Measurements from ENCODE around the gene ZNF37A.

DNA sequence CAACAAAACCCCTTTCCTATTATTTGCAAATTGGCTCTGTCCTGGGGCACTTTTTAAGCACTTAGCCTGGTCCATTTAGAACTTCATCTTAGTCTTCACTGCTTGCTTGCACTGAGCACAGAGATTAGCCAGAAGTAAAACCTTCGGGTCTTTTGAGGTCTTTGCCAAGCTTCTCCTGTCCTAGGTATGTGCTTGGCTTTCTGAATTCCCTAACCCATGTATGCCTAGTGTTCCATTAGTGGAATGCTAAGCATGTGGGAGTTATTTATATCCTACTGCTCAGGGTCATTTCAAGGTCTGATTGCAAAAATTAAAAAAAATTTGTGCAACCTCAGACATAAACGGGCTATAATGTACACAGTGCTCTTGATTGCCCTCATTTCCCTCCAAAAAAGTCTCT lies 18.0 kb downstream of the ZNF37A start:
- TF ChIP-seq, protein P1, sequence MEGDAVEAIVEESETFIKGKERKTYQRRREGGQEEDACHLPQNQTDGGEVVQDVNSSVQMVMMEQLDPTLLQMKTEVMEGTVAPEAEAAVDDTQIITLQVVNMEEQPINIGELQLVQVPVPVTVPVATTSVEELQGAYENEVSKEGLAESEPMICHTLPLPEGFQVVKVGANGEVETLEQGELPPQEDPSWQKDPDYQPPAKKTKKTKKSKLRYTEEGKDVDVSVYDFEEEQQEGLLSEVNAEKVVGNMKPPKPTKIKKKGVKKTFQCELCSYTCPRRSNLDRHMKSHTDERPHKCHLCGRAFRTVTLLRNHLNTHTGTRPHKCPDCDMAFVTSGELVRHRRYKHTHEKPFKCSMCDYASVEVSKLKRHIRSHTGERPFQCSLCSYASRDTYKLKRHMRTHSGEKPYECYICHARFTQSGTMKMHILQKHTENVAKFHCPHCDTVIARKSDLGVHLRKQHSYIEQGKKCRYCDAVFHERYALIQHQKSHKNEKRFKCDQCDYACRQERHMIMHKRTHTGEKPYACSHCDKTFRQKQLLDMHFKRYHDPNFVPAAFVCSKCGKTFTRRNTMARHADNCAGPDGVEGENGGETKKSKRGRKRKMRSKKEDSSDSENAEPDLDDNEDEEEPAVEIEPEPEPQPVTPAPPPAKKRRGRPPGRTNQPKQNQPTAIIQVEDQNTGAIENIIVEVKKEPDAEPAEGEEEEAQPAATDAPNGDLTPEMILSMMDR (conservative IDR thresholded peaks at IDR 0.05 in 1 of 2, IDR thresholded peaks at IDR 0.05 in 1 of 2; ENCODE audit: extremely low read depth in 1 of 2, insufficient read depth in 1 of 2, low read depth in 1 of 2, low read length in 2 of 2) = no peak
- no peak for TF ChIP-seq EZH2 (IDR thresholded peaks at IDR 0.05; ENCODE audit: borderline replicate concordance, low read length)
